NCI-H2196 treated with DMSO at 0.1 percent for 48 hours (cell line): Measurements from ENCODE around the gene TSPY9.
"Not testable (repeated sequence)": the region's sequence is repeated elsewhere in the genome, so short reads cannot be mapped to it uniquely, and the experiment has no call there.

ENCODE experiments used
- DNase-seq: peaks from one replicate; lab custom pipeline; 2025; ENCODE audit not compliant: unreplicated experiment; lab: John Stamatoyannopoulos, UW

The TSPY9 gene, protein sequence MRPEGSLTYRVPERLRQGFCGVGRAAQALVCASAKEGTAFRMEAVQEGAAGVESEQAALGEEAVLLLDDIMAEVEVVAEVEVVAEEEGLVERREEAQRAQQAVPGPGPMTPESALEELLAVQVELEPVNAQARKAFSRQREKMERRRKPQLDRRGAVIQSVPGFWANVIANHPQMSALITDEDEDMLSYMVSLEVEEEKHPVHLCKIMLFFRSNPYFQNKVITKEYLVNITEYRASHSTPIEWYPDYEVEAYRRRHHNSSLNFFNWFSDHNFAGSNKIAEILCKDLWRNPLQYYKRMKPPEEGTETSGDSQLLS

DNA sequence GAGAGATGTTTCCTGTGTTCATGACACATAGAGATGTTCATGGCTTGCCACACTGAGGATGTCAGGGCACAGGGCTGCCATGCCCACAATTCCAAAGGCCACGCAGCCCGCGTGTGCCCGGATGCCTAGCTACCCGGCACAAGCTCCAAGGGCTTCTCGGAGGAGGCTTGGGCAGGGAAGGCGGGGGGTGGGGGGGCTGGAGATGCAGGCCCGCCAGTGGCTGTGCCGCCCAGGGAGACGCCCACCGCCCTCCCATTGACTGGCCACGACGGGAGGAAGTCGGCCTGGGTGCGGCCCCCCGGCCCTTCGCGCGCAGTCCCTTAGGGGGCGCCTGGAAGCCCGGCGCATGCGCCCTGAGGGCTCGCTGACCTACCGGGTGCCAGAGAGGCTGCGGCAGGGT, at the start of gene TSPY9:
TSPY9 (plus strand) TSS at position 301 of the 400 bp plus-strand sequence; CDS start at position 347, 46 bp downstream.
- not testable (repeated sequence) for DNase-seq

DNA sequence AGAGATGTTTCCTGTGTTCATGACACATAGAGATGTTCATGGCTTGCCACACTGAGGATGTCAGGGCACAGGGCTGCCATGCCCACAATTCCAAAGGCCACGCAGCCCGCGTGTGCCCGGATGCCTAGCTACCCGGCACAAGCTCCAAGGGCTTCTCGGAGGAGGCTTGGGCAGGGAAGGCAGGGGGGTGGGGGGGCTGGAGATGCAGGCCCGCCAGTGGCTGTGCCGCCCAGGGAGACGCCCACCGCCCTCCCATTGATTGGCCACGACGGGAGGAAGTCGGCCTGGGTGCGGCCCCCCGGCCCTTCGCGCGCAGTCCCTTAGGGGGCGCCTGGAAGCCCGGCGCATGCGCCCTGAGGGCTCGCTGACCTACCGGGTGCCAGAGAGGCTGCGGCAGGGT, 20.4 kb upstream of the TSPY9 start, which contains the start of gene TSPY1:
TSPY1 (plus strand) TSS at position 301 of the 400 bp plus-strand sequence; CDS start at position 347, 46 bp downstream.
- not testable (repeated sequence) for DNase-seq

DNA sequence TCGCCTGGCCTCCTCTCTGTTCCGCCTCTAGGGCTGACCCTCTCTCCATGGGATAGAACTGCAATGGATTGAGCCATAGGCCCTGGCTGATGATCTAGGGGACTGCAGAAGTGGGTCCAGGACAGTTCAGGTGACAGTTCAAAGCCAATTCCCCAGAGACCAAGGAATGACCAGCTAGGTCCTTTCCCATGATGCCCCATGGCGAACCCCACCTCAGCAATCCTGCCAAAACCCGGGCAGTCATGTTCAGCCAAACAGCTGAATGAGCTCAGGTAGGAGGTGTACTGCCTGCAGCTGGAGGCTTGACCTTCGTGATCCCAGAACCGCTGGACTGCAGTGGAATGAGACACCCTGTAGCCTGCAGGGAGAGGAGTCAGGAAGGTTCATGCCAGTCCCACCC, 17.3 kb downstream of the TSPY9 start:
- DNase-seq = not testable (repeated sequence)

DNA sequence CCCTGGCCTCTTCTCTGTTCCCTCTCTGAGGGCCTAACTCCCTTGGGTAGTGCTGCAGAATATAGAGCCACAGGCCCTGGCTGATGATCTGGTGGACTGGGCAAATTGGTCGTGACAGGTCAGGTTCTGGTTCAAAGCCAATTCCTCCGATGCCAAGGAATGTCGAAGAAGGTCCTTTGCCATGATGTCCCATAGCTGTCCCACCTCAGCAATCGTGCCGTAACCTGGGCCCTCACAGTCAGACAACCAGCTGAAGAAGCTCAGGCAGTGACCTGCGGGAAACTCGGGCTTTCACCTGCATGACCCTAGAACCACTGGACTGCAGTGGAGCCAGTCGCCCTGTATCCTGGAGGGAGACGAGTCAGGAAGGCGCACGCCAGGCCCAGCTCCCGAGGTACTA, 29.2 kb downstream of the TSPY9 start:
- not testable (repeated sequence) for DNase-seq

DNA sequence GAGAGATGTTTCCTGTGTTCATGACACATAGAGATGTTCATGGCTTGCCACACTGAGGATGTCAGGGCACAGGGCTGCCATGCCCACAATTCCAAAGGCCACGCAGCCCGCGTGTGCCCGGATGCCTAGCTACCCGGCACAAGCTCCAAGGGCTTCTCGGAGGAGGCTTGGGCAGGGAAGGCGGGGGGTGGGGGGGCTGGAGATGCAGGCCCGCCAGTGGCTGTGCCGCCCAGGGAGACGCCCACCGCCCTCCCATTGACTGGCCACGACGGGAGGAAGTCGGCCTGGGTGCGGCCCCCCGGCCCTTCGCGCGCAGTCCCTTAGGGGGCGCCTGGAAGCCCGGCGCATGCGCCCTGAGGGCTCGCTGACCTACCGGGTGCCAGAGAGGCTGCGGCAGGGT, 40.5 kb downstream of the TSPY9 start, which contains the start of gene TSPY10:
TSPY10 (plus strand) TSS at position 301 of the 400 bp plus-strand sequence; CDS start at position 347, 46 bp downstream.
- DNase-seq = not testable (repeated sequence)
